Mucosa of rectum (tissue), 2 donors: Measurements from ENCODE around the gene RCBTB1.
"Not testable (repeated sequence)": the region's sequence is repeated elsewhere in the genome, so short reads cannot be mapped to it uniquely, and the experiment has no call there.

Source experiments
- H3K27ac ChIP-seq, 2 donors: one replicate each; pipeline ENCODE4 v1.7.0; 2013; ENCODE audit warnings: inconsistent platforms in 2 of 2, low read depth in 2 of 2, low read length in 2 of 2
- H3K27me3 ChIP-seq, 2 donors: one replicate each; pipeline ENCODE4 v1.7.0; 2013; ENCODE audit warnings: low read length in 2 of 2; ENCODE audit not compliant: control insufficient read depth in 2 of 2, insufficient read depth in 2 of 2
- H3K36me3 ChIP-seq, 2 donors: one replicate each; pipeline ENCODE4 v1.7.0; 2013; ENCODE audit warnings: low read length in 2 of 2; ENCODE audit not compliant: control insufficient read depth in 2 of 2, insufficient read depth in 2 of 2
- H3K4me1 ChIP-seq, 2 donors: one replicate each; pipeline ENCODE4 v1.7.0; 2013; ENCODE audit warnings: low read length in 2 of 2, mild to moderate bottlenecking in 1 of 2; ENCODE audit not compliant: control insufficient read depth in 2 of 2, insufficient read depth in 2 of 2
- H3K4me3 ChIP-seq, 2 donors: one replicate each; pipeline ENCODE4 v1.7.0; 2013; ENCODE audit warnings: low read length in 2 of 2
- H3K9ac ChIP-seq, 2 donors: one replicate each; pipeline ENCODE4 v1.7.0; 2013; ENCODE audit warnings: low read length in 2 of 2, low read depth in 1 of 2, mild to moderate bottlenecking in 1 of 2
- H3K9me3 ChIP-seq, 2 donors: one replicate each; pipeline ENCODE4 v1.7.0; 2013; ENCODE audit warnings: low read length in 2 of 2; ENCODE audit not compliant: control insufficient read depth in 2 of 2
- donor health status: healthy.
- donor health status: Normal muscosa, but diverticular disease.

The RCBTB1 gene

DNA sequence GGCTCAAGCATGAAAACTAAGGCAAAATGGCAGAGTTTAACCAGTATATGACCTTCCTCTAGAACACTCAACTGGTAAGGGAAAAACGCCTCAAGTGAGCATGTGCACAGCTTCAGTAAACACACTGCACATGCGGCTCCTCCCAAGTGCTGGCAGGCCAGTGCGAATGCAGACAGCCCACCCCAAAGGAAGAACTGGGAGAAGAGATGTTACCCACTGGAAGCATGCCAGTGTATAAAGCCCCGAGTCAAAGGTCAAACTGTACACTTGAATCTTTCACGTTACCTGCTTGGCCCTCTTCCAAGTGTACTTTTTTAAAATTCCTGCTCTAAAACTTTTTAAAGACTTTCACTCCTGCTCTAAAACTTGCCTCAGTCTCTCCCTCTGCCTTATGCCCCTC, 19.2 kb upstream of the RCBTB1 start:
- H3K36me3 ChIP-seq: no peaks in the 10 kb centered on the region
- H3K4me1 ChIP-seq: peaks cover 3 to 14% of the 10 kb centered on the region in 2 donors
- no peak overlapping the region for H3K27ac ChIP-seq
- H3K27me3 ChIP-seq: no peaks in the 10 kb centered on the region
- no peaks in the 10 kb centered on the region for H3K9me3 ChIP-seq
- no peak overlapping the region for H3K4me3 ChIP-seq
- no peak overlapping the region for H3K9ac ChIP-seq

DNA sequence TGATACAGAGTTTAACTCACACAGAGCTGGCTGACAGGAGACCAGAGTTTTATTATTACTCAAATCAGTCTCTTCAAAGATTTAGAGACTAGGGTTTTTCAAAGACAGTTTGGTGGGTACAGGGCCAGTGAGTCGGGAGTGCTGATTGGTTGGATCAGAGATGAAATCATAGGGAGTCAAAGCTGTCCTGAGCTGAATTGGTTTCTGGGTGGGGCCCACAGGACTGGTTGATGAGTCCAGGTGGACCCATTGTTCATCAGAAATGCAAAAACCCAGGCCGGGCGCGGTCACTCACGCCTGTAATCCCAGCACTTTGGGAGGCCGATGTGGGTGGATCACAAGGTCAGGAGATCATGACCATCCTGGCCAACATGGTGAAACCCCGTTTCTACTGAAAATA, 17.3 kb upstream of the RCBTB1 start:
- not testable (repeated sequence) for H3K27me3 ChIP-seq, H3K9me3 ChIP-seq, H3K36me3 ChIP-seq, H3K27ac ChIP-seq, H3K4me3 ChIP-seq, H3K9ac ChIP-seq
- H3K4me1 ChIP-seq: peaks cover 3 to 14% of the 10 kb centered on the region in 2 donors

DNA sequence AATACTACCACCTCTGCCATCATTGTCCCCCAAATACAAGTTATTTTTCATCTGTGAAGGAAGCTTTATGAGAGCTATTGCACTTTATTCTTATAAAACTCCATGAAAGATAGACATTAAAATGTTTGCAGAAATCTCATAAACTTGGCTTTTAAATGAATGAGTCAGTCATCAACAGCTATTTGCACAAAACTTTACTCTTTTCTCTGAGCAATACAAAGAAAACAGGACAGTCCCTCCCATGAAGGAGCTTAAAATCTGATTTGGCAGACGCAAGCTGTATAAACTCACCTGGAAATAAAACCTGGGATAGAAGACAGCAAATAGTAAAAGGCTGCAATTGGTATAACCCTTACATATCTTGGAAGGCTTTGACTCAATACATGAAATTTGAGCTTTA, 16.6 kb upstream of the RCBTB1 start:
- Histone ChIP-seq H3K27ac (no peak overlapping the region), H3K9me3 (no peaks in the 10 kb centered on the region), H3K9ac (no peak overlapping the region), H3K4me1 (peaks cover 3 to 14% of the 10 kb centered on the region in 2 donors), H3K36me3 (no peaks in the 10 kb centered on the region), H3K4me3 (no peak overlapping the region), H3K27me3 (no peaks in the 10 kb centered on the region)

DNA sequence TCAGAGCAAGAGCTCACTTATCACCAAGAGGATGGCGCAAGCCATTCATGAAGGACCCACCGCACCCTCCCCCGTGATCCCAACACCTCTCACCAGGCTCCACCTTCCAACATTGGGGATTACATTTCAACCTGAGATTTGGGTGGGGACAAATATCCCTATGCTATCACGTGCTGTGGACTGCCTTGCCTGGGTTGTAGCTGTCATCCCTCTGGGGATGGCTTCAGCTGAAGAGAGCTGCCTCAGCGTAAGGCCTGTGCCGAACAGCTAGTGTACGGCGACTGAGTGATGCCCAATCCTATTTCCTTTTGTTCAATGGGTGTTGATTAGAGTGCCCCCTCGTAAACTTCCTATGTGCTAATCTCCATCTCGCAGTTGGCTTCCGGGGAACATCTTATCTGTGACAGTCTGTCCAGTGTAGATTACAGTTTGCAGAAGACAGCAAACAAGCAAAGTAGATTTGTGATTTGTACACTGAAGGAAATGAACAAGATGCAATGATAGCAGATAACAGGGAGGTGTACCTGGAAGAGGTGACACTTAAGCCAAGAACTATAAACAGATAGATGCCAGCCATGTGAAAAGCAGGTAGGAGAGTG, 11.8 kb upstream of the RCBTB1 start:
- no peaks in the 10 kb centered on the region for H3K36me3 ChIP-seq
- H3K4me3 ChIP-seq: no peak overlapping the region
- H3K27me3 ChIP-seq: no peaks in the 10 kb centered on the region
- no peak overlapping the region for H3K9ac ChIP-seq
- H3K9me3 ChIP-seq: no peaks in the 10 kb centered on the region
- peaks cover 0 to 3% of the 10 kb centered on the region in 2 donors for H3K4me1 ChIP-seq
- no peak overlapping the region for H3K27ac ChIP-seq

DNA sequence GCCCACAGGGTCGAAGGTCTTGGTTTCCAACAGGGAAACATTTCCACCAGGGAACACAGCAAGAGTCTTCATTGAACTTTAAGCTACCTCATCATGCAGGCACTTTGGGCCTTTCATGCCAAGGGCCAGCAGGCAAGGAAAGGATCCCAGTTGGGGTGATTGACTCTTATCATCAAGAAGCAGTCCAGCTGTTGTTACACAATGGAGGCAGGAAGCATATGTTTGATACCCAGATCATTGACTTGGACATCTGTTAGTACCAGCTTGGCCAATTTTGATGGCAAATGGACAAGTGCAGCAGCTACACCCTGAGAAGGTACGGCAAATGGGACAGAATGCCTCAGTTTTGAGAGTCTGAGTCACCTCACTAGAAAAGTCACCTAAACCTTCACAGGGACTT, 10.9 kb upstream of the RCBTB1 start:
- Histone ChIP-seq H3K4me1 (no peaks in the 10 kb centered on the region), H3K4me3 (no peak overlapping the region), H3K36me3 (no peaks in the 10 kb centered on the region), H3K27ac (no peak overlapping the region), H3K27me3 (no peaks in the 10 kb centered on the region), H3K9me3 (no peaks in the 10 kb centered on the region), H3K9ac (no peak overlapping the region)

DNA sequence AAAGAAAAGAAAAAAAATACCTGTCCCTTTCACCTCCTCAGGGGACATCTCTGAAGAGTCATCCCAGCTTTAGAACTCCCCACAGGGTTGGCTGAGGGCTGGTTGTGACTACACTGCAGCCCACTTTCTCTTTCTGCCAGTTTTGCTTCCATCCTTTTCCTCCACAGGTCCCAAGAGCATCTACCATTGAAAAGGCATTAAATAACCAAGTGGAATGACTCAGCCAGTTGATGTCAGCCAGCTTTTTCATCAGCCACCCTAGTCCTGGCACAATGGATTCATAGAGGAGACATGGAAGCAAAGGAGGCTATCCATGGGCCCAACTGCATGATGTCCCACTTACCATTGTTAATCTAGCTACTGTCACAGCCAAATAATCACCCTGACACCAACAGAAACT, 9.2 kb upstream of the RCBTB1 start:
- Histone ChIP-seq H3K4me1 (no peaks in the 10 kb centered on the region), H3K4me3 (no peak overlapping the region), H3K27ac (no peak overlapping the region), H3K27me3 (no peaks in the 10 kb centered on the region), H3K36me3 (no peaks in the 10 kb centered on the region), H3K9ac (no peak overlapping the region), H3K9me3 (no peaks in the 10 kb centered on the region)

DNA sequence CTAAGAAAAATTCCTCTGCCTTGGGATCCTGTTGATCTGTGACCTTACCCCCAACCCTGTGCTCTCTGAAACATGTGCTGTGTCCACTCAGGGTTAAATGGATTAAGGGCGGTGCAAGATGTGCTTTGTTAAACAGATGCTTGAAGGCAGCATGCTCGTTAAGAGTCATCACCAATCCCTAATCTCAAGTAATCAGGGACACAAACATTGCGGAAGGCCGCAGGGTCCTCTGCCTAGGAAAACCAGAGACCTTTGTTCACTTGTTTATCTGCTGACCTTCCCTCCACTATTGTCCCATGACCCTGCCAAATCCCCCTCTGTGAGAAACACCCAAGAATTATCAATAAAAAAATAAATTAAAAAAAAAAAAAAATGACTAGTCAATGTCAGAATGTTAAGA, 8.5 kb upstream of the RCBTB1 start:
- not testable (repeated sequence) for H3K9me3 ChIP-seq, H3K4me1 ChIP-seq, H3K27me3 ChIP-seq, H3K9ac ChIP-seq, H3K4me3 ChIP-seq, H3K36me3 ChIP-seq, H3K27ac ChIP-seq

DNA sequence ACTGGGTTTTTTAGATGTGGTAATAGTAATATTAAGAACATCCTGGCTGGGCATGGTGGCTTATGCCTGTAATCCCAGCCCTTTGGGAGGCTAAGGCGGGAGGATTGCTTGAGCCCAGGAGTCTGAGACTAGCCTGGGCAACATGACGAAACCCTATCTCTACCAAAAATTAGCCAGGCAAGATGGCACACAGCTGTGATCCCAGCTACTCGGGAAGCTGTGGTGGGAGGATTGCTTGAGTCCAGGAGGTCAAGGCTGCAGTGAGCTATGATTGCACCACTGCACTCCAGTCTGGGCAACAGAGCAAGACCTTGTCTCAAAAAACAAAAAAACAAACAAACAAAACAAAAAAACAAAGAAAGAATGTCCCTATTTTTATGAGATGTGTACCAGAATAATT, 5.4 kb upstream of the RCBTB1 start:
- H3K9me3 ChIP-seq, H3K4me1 ChIP-seq, H3K36me3 ChIP-seq, H3K27ac ChIP-seq, H3K9ac ChIP-seq, H3K27me3 ChIP-seq, H3K4me3 ChIP-seq: not testable (repeated sequence)

DNA sequence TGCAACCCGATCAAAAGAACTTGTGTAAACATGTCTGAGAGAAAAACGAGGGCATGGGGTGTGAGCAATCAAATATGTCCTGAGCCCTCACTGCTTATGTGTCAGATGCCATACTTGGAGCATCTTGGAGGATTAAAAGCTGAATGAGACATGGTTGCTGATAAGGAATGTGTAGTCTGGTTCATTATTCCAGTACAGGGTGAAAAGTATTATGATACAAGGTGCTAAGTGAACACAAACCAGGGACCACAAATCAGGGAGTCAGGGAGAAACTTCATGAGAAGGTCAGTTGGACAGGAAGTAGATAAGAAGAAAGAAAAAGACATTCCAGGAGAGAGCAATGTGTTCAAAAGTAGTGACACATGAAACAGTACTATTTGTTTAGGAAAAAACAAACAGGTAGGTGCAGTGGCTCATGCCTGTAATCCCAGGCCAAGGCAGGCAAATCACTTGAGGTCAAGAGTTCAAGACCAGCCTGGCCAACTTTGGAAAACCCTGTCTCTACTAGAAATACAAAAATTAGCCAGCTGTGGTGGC, 2.0 kb upstream of the RCBTB1 start:
- no peaks in the 10 kb centered on the region for H3K36me3 ChIP-seq
- H3K4me1 ChIP-seq: peaks cover 5 to 7% of the 10 kb centered on the region in 2 donors
- no peak overlapping the region for H3K9ac ChIP-seq
- H3K27me3 ChIP-seq: no peaks in the 10 kb centered on the region
- no peaks in the 10 kb centered on the region for H3K9me3 ChIP-seq
- no peak overlapping the region for H3K27ac ChIP-seq
- H3K4me3 ChIP-seq: no peak overlapping the region

DNA sequence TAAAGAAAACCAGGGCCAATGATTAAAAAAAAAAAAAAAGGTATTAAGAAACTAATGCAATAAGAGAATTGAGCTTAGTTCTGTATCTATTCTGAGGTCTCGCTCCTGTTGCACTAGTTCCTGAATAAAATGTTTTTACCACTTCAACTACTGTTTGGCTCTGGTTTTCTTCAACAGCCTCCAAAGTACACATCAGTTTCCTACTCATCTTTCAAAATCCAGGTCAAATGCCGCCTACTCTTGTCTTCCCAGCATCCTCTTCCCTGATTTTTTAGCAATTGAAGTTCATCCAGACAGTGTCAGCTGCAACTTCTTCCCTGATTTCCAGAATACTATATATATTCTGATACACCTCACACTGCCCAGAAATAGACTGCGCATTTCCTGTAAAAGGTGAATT, 1.4 kb upstream of the RCBTB1 start:
- no peaks in the 10 kb centered on the region for H3K27me3 ChIP-seq
- no peak overlapping the region for H3K4me3 ChIP-seq
- peaks cover 5 to 7% of the 10 kb centered on the region in 2 donors for H3K4me1 ChIP-seq
- no peaks in the 10 kb centered on the region for H3K9me3 ChIP-seq
- no peaks in the 10 kb centered on the region for H3K36me3 ChIP-seq
- H3K27ac ChIP-seq: no peak overlapping the region
- no peak overlapping the region for H3K9ac ChIP-seq

DNA sequence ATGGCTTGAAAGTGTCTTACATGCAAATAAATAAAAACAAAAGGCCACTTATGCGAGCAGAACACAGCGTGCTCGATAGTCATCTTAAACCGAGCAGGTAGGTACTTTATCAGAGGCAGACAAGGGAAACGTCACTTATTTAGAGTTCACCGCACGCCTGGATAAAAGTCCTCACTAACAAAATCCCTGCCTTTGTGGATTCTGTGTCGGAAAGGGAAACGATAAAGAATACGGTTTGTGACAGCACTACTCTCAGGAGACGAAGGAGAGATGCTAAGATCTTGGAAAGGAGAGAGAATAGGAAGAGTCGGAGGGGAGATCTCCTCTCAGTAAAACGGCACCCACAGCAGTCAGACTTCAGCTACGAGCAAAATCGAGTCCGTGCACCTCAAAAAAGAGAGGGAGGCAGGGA, 581 bp downstream of the RCBTB1 start:
- Histone ChIP-seq H3K27ac (peak overlapping the region in 1 of 2 donors; percentile 74), H3K9ac (peak overlapping the region; percentile 70 to 78), H3K27me3 (no peaks in the 10 kb centered on the region), H3K36me3 (peaks cover 3 to 4% of the 10 kb centered on the region in 2 donors), H3K9me3 (no peaks in the 10 kb centered on the region), H3K4me1 (peaks cover 5 to 7% of the 10 kb centered on the region in 2 donors), H3K4me3 (peak overlapping the region; percentile 91 to 92)
